ENCODE measurements around the gene ATP12A. TPM values are rescaled to one million over a fixed set of nuclear protein-coding genes. Genes with fewer than 3 reads are reported as not detected.
"Not testable (repeated sequence)": the region's sequence is repeated elsewhere in the genome, so short reads cannot be mapped to it uniquely, and the experiment has no call there.

The ATP12A gene
- total RNA-seq, 1 donor from 2014 or later: not detected

DNA sequence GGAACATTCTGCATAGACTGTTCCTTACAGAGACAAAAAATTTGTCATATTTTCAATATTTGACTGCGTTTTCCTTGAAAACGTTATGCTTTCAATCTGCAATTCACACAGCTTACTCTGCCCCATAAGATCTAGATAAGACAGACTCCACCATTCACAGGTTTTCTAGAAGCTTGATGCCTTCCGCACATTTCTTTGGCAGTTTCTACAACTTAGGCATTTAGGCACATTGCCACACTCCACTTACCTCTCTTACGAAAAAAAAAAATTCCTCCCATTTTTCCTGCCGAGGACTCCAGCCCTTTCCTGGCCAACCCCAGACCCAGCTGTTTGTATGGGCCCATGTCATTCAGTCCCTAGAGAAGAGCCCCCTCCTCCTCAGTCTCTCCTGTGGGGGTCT is 11.2 kb downstream of the ATP12A start:
- DNase-seq: no peak

DNA sequence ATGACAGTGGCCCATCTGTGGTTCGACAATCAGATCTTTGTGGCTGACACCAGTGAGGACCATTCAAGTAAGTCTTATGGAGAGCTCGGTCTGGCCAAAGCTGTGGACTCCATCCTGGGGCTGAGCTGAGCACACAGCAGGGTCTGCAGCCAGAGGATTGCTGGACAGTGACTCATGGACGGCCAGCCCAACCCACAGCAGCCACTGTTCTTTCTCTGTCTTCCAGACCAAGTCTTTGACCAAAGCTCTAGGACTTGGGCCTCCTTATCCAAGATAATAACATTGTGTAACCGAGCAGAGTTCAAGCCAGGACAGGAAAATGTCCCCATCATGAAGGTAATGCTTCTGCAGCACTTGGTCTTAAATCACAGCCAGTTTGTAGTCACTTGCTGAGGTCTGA is 12.4 kb downstream of the ATP12A start:
- no peak for DNase-seq

DNA sequence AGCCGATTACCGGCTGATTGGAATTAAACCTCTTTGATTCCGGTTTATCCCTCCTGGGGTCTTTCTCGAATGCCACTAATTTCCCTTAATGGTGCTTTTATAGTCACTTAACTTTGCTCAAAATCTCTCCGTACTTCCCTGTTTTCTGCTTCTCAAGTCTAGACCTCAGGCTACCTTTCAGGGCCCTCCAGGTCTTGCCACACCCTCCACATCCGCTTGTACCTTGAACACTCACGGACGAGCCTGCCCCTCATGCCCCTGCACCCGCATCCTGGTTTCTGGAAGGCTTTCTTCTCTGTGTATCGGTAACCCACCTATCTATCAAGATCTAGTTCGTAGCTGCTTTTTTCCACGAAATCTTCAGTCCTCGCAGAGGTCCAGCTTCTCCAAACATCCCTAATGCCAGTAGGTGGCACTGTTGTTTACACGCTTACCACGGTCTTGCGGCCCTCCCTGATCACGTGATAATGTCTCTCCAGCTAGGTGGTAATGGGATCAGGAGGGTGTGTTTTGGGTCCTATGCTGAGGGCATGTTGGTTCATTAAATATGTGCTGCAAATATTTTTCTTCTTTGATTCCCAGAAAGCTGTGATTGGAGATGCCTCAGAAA is 13.8 kb downstream of the ATP12A start:
- DNase-seq: peak; percentile 74

DNA sequence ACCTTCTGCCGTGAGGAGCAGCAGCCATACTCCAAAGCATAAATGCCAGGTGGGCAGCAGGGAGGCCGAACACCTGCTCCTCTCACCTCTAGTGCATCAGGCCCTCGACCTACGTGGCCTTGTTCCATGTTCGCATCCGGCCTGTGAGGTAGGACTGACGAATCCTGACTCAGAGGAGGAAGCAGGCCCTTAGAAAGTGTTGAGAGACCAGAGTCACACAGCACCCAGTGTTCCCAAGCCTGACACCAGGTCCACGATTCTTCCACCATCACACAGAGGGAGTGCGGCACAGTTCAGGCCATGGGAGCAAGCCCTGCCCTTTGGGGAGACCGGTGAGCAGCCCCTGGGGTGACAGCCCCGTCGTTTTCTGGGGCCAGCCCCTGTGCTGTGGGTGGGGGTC is 14.7 kb downstream of the ATP12A start:
- DNase-seq: no peak

DNA sequence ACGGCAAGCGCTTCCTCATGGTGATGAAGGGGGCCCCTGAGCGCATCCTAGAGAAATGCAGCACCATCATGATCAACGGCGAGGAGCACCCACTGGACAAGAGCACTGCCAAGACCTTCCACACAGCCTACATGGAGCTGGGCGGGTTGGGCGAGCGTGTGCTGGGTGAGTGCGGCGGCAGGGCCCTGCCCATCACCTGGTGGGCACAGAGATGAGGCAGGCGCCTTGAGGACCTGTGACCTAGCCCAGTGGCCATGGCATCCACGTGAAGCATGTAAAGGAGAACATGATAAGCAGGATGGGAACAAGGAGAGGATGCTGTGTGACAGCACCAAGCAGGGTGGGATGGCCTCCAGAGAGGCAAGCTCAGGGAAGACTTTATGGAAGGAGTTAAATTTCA is 18.5 kb downstream of the ATP12A start:
- no peak for DNase-seq

DNA sequence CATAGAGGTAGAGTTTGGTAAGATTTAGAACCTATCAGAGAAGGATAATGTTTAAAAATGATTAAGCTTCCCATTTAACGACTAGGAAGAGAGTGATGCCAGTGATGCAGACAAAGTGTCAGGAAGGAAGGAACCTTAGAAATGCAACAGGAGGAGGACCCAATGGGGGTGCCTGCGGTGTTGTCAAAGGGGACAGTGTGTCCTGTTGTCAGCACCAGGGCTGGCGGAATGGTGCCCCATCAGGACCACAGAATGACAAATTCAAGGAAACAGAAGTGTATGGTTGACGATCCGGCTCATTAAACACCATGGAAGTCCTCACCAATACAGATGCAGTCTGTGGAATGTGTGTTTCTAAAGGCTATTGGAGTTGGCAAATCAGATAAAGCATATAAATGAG is 19.3 kb downstream of the ATP12A start:
- no peak for DNase-seq

DNA sequence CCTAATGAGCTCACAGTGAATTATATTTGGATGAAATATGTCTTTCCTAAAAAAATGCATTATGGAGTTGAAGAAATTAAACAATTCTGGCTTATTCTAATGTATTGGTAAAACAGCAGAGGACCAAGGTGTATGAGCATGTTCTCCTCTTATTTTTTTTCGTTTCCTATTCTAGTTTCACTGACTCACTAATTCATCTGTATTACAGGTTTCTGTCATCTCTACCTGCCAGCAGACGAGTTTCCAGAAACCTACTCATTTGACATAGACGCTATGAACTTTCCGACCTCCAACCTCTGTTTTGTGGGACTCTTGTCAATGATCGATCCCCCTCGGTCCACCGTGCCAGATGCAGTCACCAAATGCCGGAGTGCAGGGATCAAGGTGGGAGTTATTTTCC is 20.3 kb downstream of the ATP12A start:
- DNase-seq: no peak

DNA sequence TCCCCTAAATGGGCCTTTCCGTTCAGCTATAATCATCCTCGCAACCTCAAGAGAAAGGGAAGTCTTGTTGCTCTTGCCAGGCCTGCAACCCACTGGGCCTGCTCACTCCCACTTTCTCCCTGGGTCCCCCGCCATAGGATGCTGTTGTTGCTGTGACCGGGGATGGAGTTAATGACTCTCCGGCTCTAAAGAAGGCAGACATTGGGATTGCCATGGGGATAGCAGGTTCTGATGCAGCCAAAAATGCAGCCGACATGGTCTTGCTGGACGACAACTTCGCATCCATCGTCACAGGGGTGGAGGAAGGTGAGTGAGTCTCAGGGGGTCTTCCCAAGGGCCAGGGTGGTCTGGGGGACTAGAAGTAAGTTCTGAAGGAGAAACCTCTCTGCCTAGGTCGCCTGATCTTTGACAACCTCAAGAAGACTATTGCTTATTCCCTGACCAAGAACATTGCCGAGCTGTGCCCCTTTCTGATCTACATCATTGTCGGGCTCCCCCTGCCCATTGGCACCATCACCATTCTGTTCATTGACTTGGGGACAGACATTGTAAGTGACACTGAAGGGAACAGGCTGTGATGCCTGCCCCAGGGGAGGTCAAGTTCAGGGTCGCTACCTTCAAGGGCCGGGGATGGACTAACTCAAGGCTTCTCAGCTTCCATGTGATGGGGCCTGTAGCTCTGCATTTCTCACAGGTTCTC is 26.8 kb downstream of the ATP12A start:
- DNase-seq: no peak

DNA sequence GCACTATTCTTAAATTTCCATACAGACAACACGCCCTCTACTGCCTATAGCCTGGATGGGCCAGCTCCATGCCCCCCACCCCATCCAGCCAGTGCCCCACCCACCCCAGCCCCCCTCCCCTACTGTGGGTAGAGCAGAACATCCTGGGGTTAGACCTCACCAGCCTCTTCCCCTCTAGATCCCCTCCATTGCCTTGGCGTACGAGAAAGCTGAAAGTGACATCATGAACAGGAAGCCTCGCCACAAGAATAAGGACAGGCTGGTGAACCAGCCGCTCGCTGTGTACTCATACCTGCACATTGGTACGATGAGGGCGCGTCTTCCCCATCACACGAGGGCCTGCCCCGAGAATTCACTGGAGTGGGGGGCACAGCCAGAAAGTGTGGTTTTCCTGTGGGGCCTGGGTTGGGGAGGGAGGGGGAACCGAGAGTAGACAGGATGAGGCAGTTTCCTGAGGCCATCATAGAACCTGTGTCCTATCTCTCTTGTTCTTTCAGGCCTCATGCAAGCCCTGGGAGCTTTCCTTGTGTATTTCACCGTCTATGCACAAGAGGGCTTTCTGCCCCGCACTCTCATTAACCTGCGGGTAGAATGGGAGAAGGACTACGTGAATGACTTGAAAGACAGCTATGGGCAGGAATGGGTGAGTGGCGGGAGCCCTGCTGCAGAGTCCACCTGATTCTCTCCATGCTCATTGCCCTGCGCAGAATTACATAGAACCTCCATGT is 29.1 kb downstream of the ATP12A start:
- DNase-seq: no peak

DNA sequence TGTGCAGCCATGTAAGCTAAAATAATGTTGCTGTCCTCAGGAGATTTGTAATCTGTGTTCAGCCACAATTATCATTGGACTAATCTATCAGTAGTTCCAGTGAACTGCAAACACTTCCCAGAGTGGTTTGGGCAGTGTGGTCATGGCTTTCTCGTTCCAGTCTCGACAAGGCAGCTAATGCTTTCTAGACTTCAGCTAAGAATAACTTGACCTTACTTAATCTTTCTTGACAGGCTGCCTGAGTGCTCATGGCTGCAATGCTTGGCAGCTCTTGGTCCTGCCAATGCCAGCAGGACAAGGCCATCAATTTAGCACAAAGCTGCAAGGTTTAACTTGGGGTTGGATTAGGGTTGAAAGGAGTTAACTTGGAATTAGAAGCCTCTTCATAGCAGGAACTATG is 32.8 kb downstream of the ATP12A start:
- no peak for DNase-seq

DNA sequence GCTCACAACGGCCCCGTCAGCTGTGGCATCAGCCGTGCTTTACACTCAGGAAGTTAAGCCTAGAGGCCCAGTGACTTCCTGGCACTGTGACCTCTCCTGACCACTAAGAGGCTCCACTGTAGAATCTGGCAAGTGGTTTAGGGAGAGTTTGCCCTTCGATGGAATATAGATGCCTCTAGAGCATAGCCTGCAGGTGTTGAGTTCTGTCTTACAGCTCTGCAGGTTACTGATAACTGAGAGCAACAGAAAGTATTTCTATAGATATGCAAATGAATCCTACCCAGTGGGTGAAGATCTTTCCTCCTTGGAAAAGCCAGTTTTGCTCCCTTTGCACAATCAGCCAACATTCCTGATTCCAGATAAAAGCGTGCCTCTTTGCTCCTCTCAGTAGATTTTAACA is 35.8 kb downstream of the ATP12A start:
- DNase-seq: no peak

DNA sequence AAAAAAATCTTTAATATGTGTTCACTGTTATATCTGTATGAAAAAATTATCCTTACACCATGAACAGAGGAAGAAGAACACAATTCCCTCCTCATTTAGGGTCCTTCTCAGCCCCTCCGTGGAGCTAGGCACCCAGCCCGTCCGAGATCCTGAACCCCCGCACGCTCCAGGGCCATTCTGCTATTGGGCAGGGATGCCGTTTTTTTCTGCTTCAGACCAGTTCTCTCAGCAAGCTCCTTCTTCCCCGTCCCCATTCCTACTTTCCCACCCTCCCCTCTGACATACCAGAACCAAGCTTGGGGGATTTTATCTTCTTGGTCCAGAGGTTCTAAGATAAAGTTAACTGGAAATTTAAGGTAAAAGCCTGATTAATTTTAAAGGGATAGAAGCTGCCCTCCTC is 36.2 kb downstream of the ATP12A start:
- DNase-seq: no peak

DNA sequence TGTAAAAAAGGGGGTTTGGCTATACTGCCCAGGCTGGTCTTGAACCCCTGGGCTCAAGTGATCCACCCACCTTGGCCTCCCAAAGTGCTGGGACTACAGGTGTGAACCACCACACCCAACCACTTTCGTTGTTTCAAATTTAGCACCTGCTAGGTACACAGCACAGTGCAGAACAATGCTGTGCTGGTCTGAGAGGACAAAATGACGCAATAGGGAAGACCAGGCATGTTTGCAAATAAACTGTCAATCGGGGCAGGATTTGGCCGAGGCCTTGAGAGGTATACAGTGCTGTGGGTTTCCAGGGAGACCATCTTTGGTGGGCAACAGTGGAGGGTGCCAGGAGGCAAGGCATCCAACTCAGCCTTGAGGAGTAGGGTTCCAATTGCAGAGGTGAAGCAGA is 37.0 kb downstream of the ATP12A start:
- no peak for DNase-seq

DNA sequence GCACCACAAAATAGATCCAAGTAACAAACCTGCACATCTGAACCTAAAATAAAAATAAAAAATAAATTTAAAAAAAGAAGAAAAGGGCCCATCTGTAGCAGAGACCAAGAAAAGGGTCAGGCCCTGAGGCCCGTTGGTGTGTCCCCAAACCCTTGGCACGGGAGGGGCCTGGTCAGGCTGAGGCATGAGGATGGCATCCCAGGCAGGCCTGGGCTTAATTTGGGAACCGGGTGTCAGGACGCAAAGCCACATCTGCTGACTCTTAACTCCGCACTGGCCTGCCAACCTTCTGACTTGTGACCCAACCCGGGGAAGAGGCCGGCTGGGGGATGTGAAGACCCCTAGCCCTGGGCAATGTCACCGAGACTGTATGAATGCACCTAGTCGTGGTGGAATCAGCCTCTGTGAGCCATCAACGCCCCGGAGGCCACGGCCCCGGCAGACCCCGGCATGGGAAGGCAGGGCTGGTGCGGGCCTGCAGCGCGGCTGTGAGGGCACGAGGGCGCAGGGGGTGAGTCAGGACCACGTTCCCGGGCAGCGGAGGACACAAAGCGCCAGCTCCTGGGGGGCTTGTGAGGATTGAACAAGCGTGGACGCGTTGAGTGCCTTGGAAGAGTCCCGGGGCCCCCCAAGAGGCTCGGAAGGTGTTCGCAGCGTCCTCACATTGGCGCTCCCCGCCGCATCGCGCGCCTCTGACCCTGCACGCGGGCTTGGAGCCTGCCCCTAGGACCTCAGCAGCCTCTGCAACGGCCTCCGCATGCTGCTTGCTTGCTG is 38.2 kb downstream of the ATP12A start:
- no peak for DNase-seq

DNA sequence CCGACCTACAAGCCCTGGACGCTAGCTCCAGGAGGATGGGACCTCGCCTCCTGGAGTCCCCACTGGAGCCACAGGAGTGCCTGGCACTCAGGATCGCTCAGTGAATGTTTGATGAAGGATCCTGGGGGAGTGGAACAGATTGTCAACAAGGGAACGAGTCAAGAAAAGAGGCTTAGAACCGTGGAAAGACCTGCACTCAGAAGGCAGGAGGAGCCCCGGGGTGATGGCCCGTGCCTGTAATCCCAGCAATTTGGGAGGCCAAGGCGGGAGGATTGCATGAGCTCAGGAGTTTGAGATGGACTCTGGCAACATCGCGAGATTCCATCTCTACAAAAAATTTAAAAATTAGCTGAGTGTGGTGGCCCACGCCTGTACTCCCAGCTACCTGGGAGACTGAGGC is 38.9 kb downstream of the ATP12A start:
- no peak for DNase-seq

DNA sequence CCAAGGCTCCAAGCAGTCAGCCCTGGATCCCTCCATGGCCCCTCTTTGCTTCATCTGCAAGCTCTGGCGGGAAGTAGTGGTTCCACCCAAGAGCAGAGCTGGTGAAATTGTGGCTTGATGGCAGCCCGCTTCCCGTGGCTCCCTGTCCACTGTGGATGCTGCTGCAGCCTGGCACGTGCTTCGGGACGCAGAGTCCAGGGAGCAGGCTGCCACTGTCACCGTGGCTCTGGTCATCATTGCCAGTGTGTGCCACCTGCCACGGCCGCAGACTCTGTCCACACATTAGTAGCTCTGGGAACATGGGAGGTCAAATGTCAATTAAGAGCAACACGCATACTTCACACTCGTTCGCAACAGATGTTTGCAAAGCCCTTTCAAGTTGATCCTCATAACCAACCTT is 43.0 kb downstream of the ATP12A start:
- DNase-seq: no peak

DNA sequence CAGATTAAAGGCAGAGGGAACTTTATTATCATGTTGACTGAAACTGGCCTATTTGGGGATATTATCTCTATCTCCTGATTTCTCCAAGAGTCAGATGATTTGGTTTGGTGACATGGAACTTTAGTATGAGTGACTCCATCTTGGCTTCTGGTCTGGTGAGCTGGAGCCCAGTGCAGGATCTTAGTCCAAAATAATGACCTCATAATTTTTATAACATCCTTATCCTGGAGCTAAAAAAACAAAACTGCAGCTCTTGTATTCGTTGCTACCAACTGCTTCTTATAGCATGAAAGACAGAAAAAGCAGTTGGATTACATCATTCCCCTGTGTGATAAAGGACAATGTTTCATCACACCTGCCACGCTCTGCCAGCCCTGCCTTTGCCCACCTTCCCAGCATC is 44.5 kb downstream of the ATP12A start:
- DNase-seq: no peak

DNA sequence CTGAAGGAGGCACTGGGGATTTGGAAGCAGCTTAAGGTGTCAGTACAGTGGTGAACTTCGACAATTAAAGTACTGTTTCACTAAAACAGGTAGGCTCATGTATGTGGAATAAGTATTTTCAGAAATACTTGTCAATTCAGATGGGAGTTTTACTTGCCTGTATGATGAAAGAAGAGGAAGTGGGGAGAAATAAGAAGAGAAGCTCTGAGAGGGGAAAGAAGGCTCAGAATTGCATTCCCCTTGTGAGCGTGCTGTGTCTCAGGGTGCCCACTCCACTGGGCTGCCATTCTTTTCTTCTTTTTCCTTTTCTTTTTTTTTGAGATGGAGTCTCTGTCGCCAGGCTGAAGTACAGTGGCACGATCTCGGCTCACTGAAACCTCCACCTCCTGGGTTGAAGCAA is 45.2 kb downstream of the ATP12A start:
- no peak for DNase-seq

DNA sequence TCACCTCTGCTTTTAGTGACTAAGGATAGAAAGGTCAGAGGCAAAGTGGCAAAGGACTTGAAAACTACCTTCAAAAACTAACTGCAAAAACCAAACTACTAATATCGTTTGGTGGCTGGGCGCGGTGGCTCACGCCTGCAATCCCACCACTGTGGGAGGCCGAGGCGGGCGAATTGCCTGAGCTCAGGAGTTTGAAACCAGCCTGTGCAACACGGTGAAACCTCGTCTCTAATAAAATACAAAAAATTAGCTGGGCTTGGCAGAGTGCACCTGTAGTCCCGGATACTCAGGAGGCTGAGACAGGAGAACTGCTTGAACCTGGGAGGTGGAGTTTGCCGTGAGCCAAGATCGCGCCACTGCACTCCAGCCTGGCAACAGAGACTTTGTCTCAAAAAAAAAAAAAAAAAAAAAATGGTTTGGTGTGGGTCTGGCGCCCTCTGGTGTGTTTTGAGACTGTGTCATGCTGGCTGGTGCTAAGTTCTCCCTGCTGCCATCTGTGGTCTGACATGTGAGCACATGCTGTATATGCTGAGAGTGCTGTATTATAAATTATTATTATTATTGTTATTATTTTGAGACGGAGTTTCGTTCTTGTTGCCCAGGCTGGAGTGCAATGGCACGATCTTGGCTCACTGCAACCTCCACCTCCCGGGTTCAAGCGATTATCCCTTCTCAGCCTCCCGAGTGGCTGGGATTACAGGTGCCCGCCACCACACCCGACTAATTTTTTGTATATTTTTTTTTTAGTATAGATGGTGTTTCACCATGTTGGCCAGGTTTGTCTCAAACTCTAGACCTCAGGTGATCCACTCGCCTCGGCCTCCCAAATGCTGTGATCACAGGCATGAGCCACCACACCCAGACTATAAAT is 47.8 kb downstream of the ATP12A start:
- DNase-seq: peak; percentile 91

DNA sequence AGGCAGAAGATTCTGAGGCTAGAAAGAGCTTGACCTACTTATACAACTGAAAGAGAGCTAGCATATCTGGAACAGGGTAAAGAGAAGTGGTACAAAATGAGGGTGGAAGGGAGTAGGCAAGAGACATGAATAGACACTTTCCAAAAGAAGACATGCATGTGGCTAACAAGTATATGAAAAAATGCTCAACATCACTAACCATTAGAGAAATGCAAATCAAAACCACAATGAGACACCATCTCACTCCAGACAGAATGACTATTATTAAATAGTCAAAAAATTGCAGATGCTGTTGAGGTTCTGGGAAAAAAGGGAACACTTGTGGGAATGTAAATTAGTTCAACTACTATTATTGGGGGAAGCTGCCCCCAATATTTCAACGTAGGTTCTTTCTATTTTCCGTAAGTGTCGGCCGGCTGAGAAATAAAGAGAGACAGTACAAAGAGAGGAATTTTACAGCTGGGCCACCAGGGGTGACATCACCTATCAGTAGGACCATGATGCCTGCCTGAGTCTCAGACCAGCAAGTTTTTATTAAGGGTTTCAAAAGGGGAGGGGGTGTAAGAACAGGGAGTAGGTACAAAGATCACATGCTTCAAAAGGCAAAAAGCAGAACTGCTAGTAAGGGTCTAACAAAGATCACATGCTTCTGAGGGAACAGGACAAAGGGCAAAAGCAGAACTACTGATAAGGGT is 50.8 kb downstream of the ATP12A start:
- not testable (repeated sequence) for DNase-seq

DNA sequence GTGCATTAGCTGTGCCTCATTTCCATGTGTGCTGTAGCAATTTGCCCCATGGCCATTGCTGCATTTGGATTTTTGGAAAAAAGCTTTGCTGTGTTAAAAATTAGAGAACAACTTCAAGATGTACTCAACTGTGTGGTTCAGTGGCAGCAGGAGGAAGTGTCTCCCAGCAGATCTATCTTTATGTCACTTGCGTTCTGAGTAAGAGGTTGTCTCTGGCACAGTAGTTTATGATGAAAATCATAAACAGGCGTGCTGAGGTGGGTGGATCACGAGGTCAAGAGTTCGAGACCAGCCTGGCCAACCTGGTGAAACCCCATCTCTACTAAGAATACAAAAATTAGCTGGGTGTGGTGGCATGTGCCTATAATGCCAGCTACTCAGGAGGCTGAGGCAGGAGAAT is 54.7 kb downstream of the ATP12A start:
- no peak for DNase-seq

DNA sequence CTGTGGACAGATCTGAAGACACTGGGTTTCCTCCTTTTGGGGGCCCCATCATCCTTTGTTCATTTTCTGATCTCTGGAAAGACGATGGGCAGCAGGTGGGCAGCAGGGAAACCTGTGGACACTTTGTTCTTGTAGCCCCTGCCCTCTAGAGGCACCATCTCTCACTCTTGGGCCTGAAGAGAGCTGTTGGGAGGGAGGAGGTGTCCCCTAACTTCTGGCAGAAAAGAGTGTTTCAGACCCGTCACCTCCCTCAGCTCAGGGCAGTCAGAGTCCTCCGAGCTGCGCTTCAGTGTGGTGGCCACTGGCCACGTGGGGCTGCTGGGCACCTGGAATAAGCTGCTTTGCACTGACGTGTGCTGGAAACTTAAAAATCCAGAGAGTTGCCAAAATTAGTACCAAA is 56.8 kb downstream of the ATP12A start:
- DNase-seq: no peak

All from dermis blood vessel endothelial cell (primary cell).